Mononuclear cell (primary cell): ENCODE data around the gene TPMT. TPM values are rescaled to one million over a fixed set of nuclear protein-coding genes. Genes with fewer than 3 reads are reported as not detected.

Source experiments
- H3K27me3 ChIP-seq: 2 replicates; pipeline ENCODE4 v1.6.0; 2011; ENCODE audit warnings: low read length, control low read depth; ENCODE audit not compliant: insufficient read depth
- H3K4me1 ChIP-seq: 2 replicates; pipeline ENCODE4 v1.5.1; 2011; ENCODE audit warnings: mild to moderate bottlenecking, low read length, control low read depth; ENCODE audit not compliant: insufficient read depth
- H3K4me3 ChIP-seq: 2 replicates; pipeline ENCODE4 v1.5.1; 2011; ENCODE audit warnings: mild to moderate bottlenecking, low read length, moderate library complexity
- H3K9me3 ChIP-seq: 2 replicates; pipeline ENCODE4 v1.5.1; 2011; ENCODE audit warnings: low read depth, mild to moderate bottlenecking, control low read depth, low read length
- total RNA-seq: library from RNA; depleted of rRNA; stranded (reverse); fragments of >200 nt; gene quantifications from one replicate; pipeline ENCODE4 v1.2.3, GENCODE V29; 2012

TPMT gene
- total RNA-seq, 1 donor = 6.5 TPM

GRCh38 chr6:18107061-18107460 is 47.8 kb downstream of the TPMT start:
- peaks cover 6% of the 10 kb centered on the region for H3K27me3 ChIP-seq

GRCh38 chr6:18102783-18103509 is 51.9 kb downstream of the TPMT start:
- H3K27me3 ChIP-seq = peaks cover 6% of the 10 kb centered on the region
- H3K4me1 ChIP-seq = no peaks in the 10 kb centered on the region
- H3K9me3 ChIP-seq = peaks cover 7% of the 10 kb centered on the region
- H3K4me3 ChIP-seq = no peak overlapping the region

More at GRCh38 chr6:18107061-18107460, 47.8 kb downstream of the TPMT start:
- Histone ChIP-seq H3K9me3 (peaks cover 7% of the 10 kb centered on the region), H3K4me3 (no peak overlapping the region), H3K4me1 (no peaks in the 10 kb centered on the region)

- no peak overlapping the region for H3K4me3 ChIP-seq
- no peaks in the 10 kb centered on the region for H3K9me3 ChIP-seq
- peaks cover 3% of the 10 kb centered on the region for H3K27me3 ChIP-seq
- no peaks in the 10 kb centered on the region for H3K4me1 ChIP-seq
Measured at GRCh38 chr6:18101873-18102272, 53.0 kb downstream of the TPMT start.

GRCh38 chr6:18101271-18101670 is 53.6 kb downstream of the TPMT start:
- peaks cover 3% of the 10 kb centered on the region for H3K27me3 ChIP-seq
- H3K9me3 ChIP-seq = no peaks in the 10 kb centered on the region
- H3K4me1 ChIP-seq = no peaks in the 10 kb centered on the region
- no peak overlapping the region for H3K4me3 ChIP-seq

- Histone ChIP-seq H3K4me1 (no peaks in the 10 kb centered on the region), H3K9me3 (no peaks in the 10 kb centered on the region), H3K4me3 (no peak overlapping the region), H3K27me3 (no peaks in the 10 kb centered on the region)
Measured at GRCh38 chr6:18100296-18100695, 54.6 kb downstream of the TPMT start.

- Histone ChIP-seq H3K9me3 (no peaks in the 10 kb centered on the region), H3K27me3 (no peaks in the 10 kb centered on the region), H3K4me1 (no peaks in the 10 kb centered on the region), H3K4me3 (no peak overlapping the region)
Measured at GRCh38 chr6:18099511-18099910, 55.4 kb downstream of the TPMT start.

- Histone ChIP-seq H3K4me1 (no peaks in the 10 kb centered on the region), H3K27me3 (no peaks in the 10 kb centered on the region)
Measured at GRCh38 chr6:18096423-18096822, 58.5 kb downstream of the TPMT start.

GRCh38 chr6:18091382-18091781 is 63.5 kb downstream of the TPMT start:
- Histone ChIP-seq H3K4me1 (no peaks in the 10 kb centered on the region), H3K4me3 (no peak overlapping the region), H3K27me3 (no peaks in the 10 kb centered on the region), H3K9me3 (no peaks in the 10 kb centered on the region)

More at GRCh38 chr6:18096423-18096822, 58.5 kb downstream of the TPMT start:
- H3K4me3 ChIP-seq = no peak overlapping the region
- no peaks in the 10 kb centered on the region for H3K9me3 ChIP-seq

GRCh38 chr6:18090349-18090786 is 64.5 kb downstream of the TPMT start:
- H3K9me3 ChIP-seq = no peaks in the 10 kb centered on the region
- no peaks in the 10 kb centered on the region for H3K27me3 ChIP-seq
- H3K4me3 ChIP-seq = no peak overlapping the region
- H3K4me1 ChIP-seq = no peaks in the 10 kb centered on the region

- no peak overlapping the region for H3K4me3 ChIP-seq
- no peaks in the 10 kb centered on the region for H3K4me1 ChIP-seq
- H3K27me3 ChIP-seq = no peaks in the 10 kb centered on the region
- no peaks in the 10 kb centered on the region for H3K9me3 ChIP-seq
Measured at GRCh38 chr6:18088419-18089296, 66.2 kb downstream of the TPMT start.

GRCh38 chr6:18087396-18088165 is 67.3 kb downstream of the TPMT start:
- H3K4me1 ChIP-seq = no peaks in the 10 kb centered on the region

GRCh38 chr6:18081025-18081668 is 73.7 kb downstream of the TPMT start:
- no peak overlapping the region for H3K4me3 ChIP-seq
- no peaks in the 10 kb centered on the region for H3K27me3 ChIP-seq
- H3K4me1 ChIP-seq = no peaks in the 10 kb centered on the region
- H3K9me3 ChIP-seq = no peaks in the 10 kb centered on the region

More at GRCh38 chr6:18087396-18088165, 67.3 kb downstream of the TPMT start:
- Histone ChIP-seq H3K4me3 (no peak overlapping the region), H3K9me3 (no peaks in the 10 kb centered on the region), H3K27me3 (no peaks in the 10 kb centered on the region)

- Histone ChIP-seq H3K4me3 (no peak overlapping the region), H3K9me3 (peaks cover 4% of the 10 kb centered on the region), H3K4me1 (no peaks in the 10 kb centered on the region), H3K27me3 (no peaks in the 10 kb centered on the region)
Measured at GRCh38 chr6:18080544-18080943, 74.3 kb downstream of the TPMT start.

- no peaks in the 10 kb centered on the region for H3K27me3 ChIP-seq
- H3K4me1 ChIP-seq = no peaks in the 10 kb centered on the region
- H3K9me3 ChIP-seq = peaks cover 6% of the 10 kb centered on the region
- H3K4me3 ChIP-seq = no peak overlapping the region
Measured at GRCh38 chr6:18078866-18079265, 76.0 kb downstream of the TPMT start.
